MCF 10A (cell line): ENCODE results near the gene SLC16A2. TPM values are rescaled to one million over a fixed set of nuclear protein-coding genes. Genes with fewer than 3 reads are reported as not detected.

Experiments
- BruUV-seq: library from RNA; stranded (reverse); fragments of 400-500 nt; replicated peaks from 2 replicates; lab custom pipeline; 2021; lab: Mats Ljungman, UMichigan
- CTCF ChIA-PET: fragments of 300-600 bp; sonication (Branson Sonifier 250); formaldehyde crosslinking; extraction: SDS; loops from one replicate; lab custom pipeline; 2021; ENCODE audit warnings: antibody characterized with exemption, inconsistent platforms; lab: Yijun Ruan, JAX
- POLR2A ChIA-PET: fragments of 300-600, 350-650 bp; sonication (Branson Sonifier 250); formaldehyde crosslinking; extraction: SDS; loops from one replicate; lab custom pipeline; 2020; ENCODE audit warnings: antibody characterized with exemption, inconsistent platforms; lab: Yijun Ruan, JAX
- DNase-seq: peaks from one replicate; pipeline ENCODE4 v3.0.0-alpha.2; 2018; ENCODE audit not compliant: unreplicated experiment
- H3K27ac Mint-ChIP-seq: one replicate; pipeline ENCODE4 v1.8.0; 2022; ENCODE audit warnings: mild to moderate bottlenecking, low read depth, mixed read lengths; ENCODE audit not compliant: unreplicated experiment
- H3K27me3 Mint-ChIP-seq: one replicate; pipeline ENCODE4 v1.8.0; 2022; ENCODE audit warnings: mixed read lengths; ENCODE audit not compliant: insufficient read depth, unreplicated experiment
- H3K36me3 Mint-ChIP-seq: one replicate; pipeline ENCODE4 v1.8.0; 2022; ENCODE audit warnings: mild to moderate bottlenecking, moderate library complexity, mixed read lengths; ENCODE audit not compliant: insufficient read depth, unreplicated experiment
- H3K4me1 Mint-ChIP-seq: one replicate; pipeline ENCODE4 v1.8.0; 2022; ENCODE audit warnings: mixed read lengths; ENCODE audit not compliant: insufficient read depth, unreplicated experiment
- H3K4me3 Mint-ChIP-seq: one replicate; pipeline ENCODE4 v1.8.0; 2022; ENCODE audit warnings: mild to moderate bottlenecking, moderate library complexity, mixed read lengths; ENCODE audit not compliant: unreplicated experiment
- H3K9me3 Mint-ChIP-seq: one replicate; pipeline ENCODE4 v1.8.0; 2022; ENCODE audit warnings: mixed read lengths; ENCODE audit not compliant: unreplicated experiment
- intact Hi-C: fragments of 100-400 bp; cut with micrococcal nuclease; formaldehyde crosslinking; loops from 2 replicates; pipeline ENCODE4 v1.14.1; 2022
- total RNA-seq: library from RNA; stranded (reverse); gene quantifications from 2 replicates; pipeline ENCODE4 v1.2.3, GENCODE V29; 2022
- TF ChIP-seq, protein P1 (sequence below): fragments of 200-600 bp; IDR thresholded peaks from one replicate; pipeline ENCODE4 v1.8.0; 2022; ENCODE audit warnings: antibody characterized with exemption, mild to moderate bottlenecking; ENCODE audit not compliant: unreplicated experiment

Gene SLC16A2
- total RNA-seq, 1 experiment from 2014 or later = 11.9 TPM

GRCh38 chrX:74579597-74580198, 158.4 kb downstream of the SLC16A2 start:
- CTCF ChIA-PET = no interaction called here
- DNase-seq = no peak
- no peaks in the 10 kb centered on the region for H3K9me3 Mint-ChIP-seq
- no peak overlapping the region for H3K27ac Mint-ChIP-seq
- intact Hi-C loops = no loop called here
- H3K36me3 Mint-ChIP-seq = peaks cover 10% of the 10 kb centered on the region
- BruUV-seq = no TSS peak
- TF ChIP-seq, protein P1, sequence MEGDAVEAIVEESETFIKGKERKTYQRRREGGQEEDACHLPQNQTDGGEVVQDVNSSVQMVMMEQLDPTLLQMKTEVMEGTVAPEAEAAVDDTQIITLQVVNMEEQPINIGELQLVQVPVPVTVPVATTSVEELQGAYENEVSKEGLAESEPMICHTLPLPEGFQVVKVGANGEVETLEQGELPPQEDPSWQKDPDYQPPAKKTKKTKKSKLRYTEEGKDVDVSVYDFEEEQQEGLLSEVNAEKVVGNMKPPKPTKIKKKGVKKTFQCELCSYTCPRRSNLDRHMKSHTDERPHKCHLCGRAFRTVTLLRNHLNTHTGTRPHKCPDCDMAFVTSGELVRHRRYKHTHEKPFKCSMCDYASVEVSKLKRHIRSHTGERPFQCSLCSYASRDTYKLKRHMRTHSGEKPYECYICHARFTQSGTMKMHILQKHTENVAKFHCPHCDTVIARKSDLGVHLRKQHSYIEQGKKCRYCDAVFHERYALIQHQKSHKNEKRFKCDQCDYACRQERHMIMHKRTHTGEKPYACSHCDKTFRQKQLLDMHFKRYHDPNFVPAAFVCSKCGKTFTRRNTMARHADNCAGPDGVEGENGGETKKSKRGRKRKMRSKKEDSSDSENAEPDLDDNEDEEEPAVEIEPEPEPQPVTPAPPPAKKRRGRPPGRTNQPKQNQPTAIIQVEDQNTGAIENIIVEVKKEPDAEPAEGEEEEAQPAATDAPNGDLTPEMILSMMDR = no peak
- H3K4me1 Mint-ChIP-seq = no peaks in the 10 kb centered on the region
- H3K4me3 Mint-ChIP-seq = no peak overlapping the region
- peaks cover 14% of the 10 kb centered on the region for H3K27me3 Mint-ChIP-seq
- POLR2A ChIA-PET = no interaction called here

Other genes starting within 250 kb of the SLC16A2 start
- not detected in 2 replicates for gene ZCCHC13, start 117.3 kb upstream of the SLC16A2 start, total RNA-seq
- gene RLIM, start 193.1 kb downstream of the SLC16A2 start, total RNA-seq = 57.2 and 58.4 TPM in 2 replicates